ENCODE data around the gene SHH. TPM values are rescaled to one million over a fixed set of nuclear protein-coding genes. Genes with fewer than 3 reads are reported as not detected.

Gene SHH
- polyA plus RNA-seq, 4 donors = 0.27 to 8.3 (median 1.3) TPM

- FAIRE-seq (no peak), DNase-seq (peak in 1 of 2 donors; percentile 35)
- no peaks in the 10 kb centered on the region for H3K9me3 ChIP-seq (ENCODE audit: control insufficient read depth in 2 of 2, insufficient read depth in 1 of 2, low read depth in 1 of 2, low read length in 1 of 2)
- WGBS, 3 donors = 74 to 83% (median 79%) methylated on average over 18 of the region's 18 CpGs
- H3K4me3 ChIP-seq (ENCODE audit: low read depth in 1 of 3, low read length in 3 of 3) = no peak overlapping the region
- H3K27ac ChIP-seq (ENCODE audit: low read depth in 1 of 3, low read length in 2 of 3) = no peak overlapping the region
- H3K36me3 ChIP-seq (ENCODE audit: control insufficient read depth in 3 of 3, insufficient read depth in 2 of 3, low read depth in 1 of 3, low read length in 3 of 3) = no peaks in the 10 kb centered on the region
- peaks cover 0 to 2% (median 0%) of the 10 kb centered on the region in 3 donors for H3K27me3 ChIP-seq (ENCODE audit: control insufficient read depth in 3 of 3, insufficient read depth in 3 of 3, low read length in 3 of 3)
- H3K4me1 ChIP-seq (ENCODE audit: control insufficient read depth in 3 of 3, insufficient read depth in 2 of 3, low read depth in 1 of 3, low read length in 2 of 3) = no peaks in the 10 kb centered on the region
Measured at GRCh38 chr7:155831807-155832524, 19.7 kb upstream of the SHH start.

GRCh38 chr7:155830961-155831806, 18.9 kb upstream of the SHH start:
- no peak for DNase-seq
- WGBS, 3 donors = 84 to 89% (median 86%) methylated on average over 43 to 46 of the region's 46 CpGs
- FAIRE-seq = no peak

DNA sequence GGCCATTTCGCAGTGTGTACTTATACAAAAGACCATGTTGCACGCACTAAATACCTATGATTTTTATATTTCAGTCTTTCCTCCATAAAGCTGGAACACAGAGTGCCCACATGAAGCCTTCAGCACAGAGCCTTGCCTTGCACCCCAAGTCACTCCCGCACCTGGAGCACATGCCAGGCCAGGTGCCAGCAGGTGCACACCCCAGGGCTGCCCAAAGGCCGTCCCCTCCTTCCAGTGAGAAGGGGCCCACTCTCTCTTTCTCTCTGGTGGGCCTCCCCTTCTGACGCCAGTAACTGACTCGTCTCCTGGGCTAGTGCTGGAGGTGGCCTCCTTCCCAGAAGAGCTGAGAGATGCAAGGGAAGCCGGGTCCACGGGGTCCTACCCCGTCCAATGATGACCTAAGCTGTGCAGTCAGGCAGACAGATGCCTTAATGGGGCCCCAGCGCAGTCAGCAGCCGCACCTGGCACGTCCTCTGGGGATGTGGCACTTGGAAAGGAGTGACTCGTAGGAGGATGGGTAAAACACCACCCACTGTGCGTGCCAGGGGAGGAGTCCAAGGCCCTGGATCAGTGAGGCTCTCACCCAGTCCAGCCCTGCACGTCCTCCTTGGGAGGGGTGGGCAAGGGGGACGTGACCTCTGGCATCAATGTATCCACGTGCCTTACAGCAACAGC, 17.7 kb upstream of the SHH start:
- Histone ChIP-seq H3K27me3 (ENCODE audit: control insufficient read depth in 3 of 3, insufficient read depth in 3 of 3, low read length in 3 of 3) (peaks cover 0 to 2% (median 0%) of the 10 kb centered on the region in 3 donors), H3K4me1 (ENCODE audit: control insufficient read depth in 3 of 3, insufficient read depth in 2 of 3, low read depth in 1 of 3, low read length in 2 of 3) (no peaks in the 10 kb centered on the region), H3K36me3 (ENCODE audit: control insufficient read depth in 3 of 3, insufficient read depth in 2 of 3, low read depth in 1 of 3, low read length in 3 of 3) (no peaks in the 10 kb centered on the region), H3K27ac (ENCODE audit: low read depth in 1 of 3, low read length in 2 of 3) (no peak overlapping the region), H3K4me3 (ENCODE audit: low read depth in 1 of 3, low read length in 3 of 3) (no peak overlapping the region), H3K9me3 (ENCODE audit: control insufficient read depth in 2 of 2, insufficient read depth in 1 of 2, low read depth in 1 of 2, low read length in 1 of 2) (no peaks in the 10 kb centered on the region)
- DNase-seq (no peak), FAIRE-seq (no peak)
- 47 to 77% (median 59%) methylated on average over 17 of the region's 17 CpGs for WGBS, 3 donors

More at GRCh38 chr7:155830961-155831806, 18.9 kb upstream of the SHH start:
- no peak overlapping the region for H3K27ac ChIP-seq (ENCODE audit: low read depth in 1 of 3, low read length in 2 of 3)
- H3K4me3 ChIP-seq (ENCODE audit: low read depth in 1 of 3, low read length in 3 of 3) = no peak overlapping the region
- H3K9me3 ChIP-seq (ENCODE audit: control insufficient read depth in 2 of 2, insufficient read depth in 1 of 2, low read depth in 1 of 2, low read length in 1 of 2) = no peaks in the 10 kb centered on the region
- peaks cover 0 to 2% (median 0%) of the 10 kb centered on the region in 3 donors for H3K27me3 ChIP-seq (ENCODE audit: control insufficient read depth in 3 of 3, insufficient read depth in 3 of 3, low read length in 3 of 3)
- no peaks in the 10 kb centered on the region for H3K4me1 ChIP-seq (ENCODE audit: control insufficient read depth in 3 of 3, insufficient read depth in 2 of 3, low read depth in 1 of 3, low read length in 2 of 3)
- H3K36me3 ChIP-seq (ENCODE audit: control insufficient read depth in 3 of 3, insufficient read depth in 2 of 3, low read depth in 1 of 3, low read length in 3 of 3) = no peaks in the 10 kb centered on the region

DNA sequence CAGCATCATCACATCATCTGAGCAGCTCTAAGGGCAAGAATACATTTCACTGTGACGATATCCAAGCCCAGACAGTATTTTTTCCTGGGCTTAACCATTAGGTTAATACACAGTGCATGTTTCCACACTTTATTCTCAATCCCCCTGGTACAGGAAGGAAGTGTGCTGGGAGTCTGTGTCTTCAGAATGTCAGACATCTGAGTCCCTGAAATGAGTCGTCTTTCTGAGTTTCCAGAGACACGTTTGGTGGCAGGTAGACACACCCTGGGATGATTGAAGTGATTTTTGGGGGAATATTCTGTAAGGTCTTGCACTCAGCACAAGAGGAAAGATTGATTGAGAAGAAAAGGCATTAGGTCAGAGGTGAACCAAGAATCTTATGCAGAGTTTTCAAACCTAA, 13.1 kb upstream of the SHH start:
- Histone ChIP-seq H3K9me3 (ENCODE audit: control insufficient read depth in 2 of 2, insufficient read depth in 1 of 2, low read depth in 1 of 2, low read length in 1 of 2) (no peaks in the 10 kb centered on the region), H3K27me3 (ENCODE audit: control insufficient read depth in 3 of 3, insufficient read depth in 3 of 3, low read length in 3 of 3) (no peaks in the 10 kb centered on the region), H3K36me3 (ENCODE audit: control insufficient read depth in 3 of 3, insufficient read depth in 2 of 3, low read depth in 1 of 3, low read length in 3 of 3) (no peaks in the 10 kb centered on the region), H3K4me3 (ENCODE audit: low read depth in 1 of 3, low read length in 3 of 3) (no peak overlapping the region), H3K4me1 (ENCODE audit: control insufficient read depth in 3 of 3, insufficient read depth in 2 of 3, low read depth in 1 of 3, low read length in 2 of 3) (no peaks in the 10 kb centered on the region), H3K27ac (ENCODE audit: low read depth in 1 of 3, low read length in 2 of 3) (no peak overlapping the region)
- no peak for DNase-seq
- no peak for FAIRE-seq
- WGBS, 3 donors = 26 to 39% (median 31%) methylated on average over 3 of the region's 3 CpGs

DNA sequence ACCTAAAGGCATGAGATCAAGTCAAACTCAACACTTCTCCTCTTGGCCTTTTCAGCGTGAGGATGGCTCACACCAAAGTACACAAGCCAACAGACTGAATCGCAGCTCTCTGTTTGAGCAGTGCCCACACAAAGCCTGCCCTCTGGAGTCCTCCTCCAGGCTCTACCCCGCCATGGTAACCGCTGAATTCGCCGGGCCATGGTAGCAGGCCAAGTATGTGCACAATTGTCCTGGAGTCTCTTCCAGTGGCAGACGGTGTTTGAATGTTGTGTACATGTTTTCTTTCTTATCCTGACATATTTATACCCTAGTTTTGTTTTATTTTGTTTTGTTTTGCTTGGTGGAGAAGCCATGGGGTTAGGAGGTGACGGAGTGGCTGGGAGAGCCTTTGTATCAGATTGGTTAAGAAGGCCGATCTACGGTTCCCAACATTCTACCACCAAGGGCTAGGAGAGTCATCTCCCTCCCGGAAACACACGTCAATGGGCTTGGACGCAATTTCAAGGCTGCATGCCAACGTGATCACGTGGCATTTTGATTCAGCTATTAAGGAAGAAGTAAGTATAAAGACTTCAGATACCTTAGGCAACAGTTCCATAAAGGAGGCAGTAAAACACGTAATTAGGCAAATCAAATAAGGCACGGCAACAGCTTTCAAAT, 12.1 kb upstream of the SHH start:
- FAIRE-seq (no peak), DNase-seq (peak in 1 of 2 donors; percentile 95)
- Histone ChIP-seq H3K4me1 (ENCODE audit: control insufficient read depth in 3 of 3, insufficient read depth in 2 of 3, low read depth in 1 of 3, low read length in 2 of 3) (no peaks in the 10 kb centered on the region), H3K9me3 (ENCODE audit: control insufficient read depth in 2 of 2, insufficient read depth in 1 of 2, low read depth in 1 of 2, low read length in 1 of 2) (no peaks in the 10 kb centered on the region), H3K36me3 (ENCODE audit: control insufficient read depth in 3 of 3, insufficient read depth in 2 of 3, low read depth in 1 of 3, low read length in 3 of 3) (no peaks in the 10 kb centered on the region), H3K27ac (ENCODE audit: low read depth in 1 of 3, low read length in 2 of 3) (peak overlapping the region in 1 of 3 donors; percentile 45), H3K27me3 (ENCODE audit: control insufficient read depth in 3 of 3, insufficient read depth in 3 of 3, low read length in 3 of 3) (no peaks in the 10 kb centered on the region), H3K4me3 (ENCODE audit: low read depth in 1 of 3, low read length in 3 of 3) (no peak overlapping the region)
- WGBS, 3 donors = 52 to 76% (median 57%) methylated on average over 17 of the region's 17 CpGs

DNA sequence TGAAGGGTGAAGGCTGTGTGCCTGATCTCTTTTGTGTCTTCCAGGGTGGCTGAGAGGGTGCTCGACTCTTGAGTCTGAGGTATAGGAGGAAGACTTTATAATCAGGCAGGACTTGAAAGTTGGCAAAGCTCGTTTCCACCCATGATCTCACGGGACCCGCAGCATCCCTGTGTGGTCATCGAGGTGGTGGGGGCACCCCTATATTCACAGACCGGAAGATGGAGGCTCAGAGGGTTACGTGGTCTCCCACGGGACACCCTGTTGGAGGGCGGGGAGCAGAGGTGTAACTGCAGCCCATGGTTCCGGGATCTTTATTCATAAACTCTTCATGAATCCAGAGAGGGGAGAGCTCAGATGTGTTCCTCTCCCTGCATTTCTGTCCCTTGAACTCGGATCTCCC, 9.6 kb upstream of the SHH start:
- Histone ChIP-seq H3K36me3 (ENCODE audit: control insufficient read depth in 3 of 3, insufficient read depth in 2 of 3, low read depth in 1 of 3, low read length in 3 of 3) (no peaks in the 10 kb centered on the region), H3K4me3 (ENCODE audit: low read depth in 1 of 3, low read length in 3 of 3) (no peak overlapping the region), H3K9me3 (ENCODE audit: control insufficient read depth in 2 of 2, insufficient read depth in 1 of 2, low read depth in 1 of 2, low read length in 1 of 2) (no peaks in the 10 kb centered on the region), H3K27ac (ENCODE audit: low read depth in 1 of 3, low read length in 2 of 3) (no peak overlapping the region), H3K4me1 (ENCODE audit: control insufficient read depth in 3 of 3, insufficient read depth in 2 of 3, low read depth in 1 of 3, low read length in 2 of 3) (no peaks in the 10 kb centered on the region), H3K27me3 (ENCODE audit: control insufficient read depth in 3 of 3, insufficient read depth in 3 of 3, low read length in 3 of 3) (no peaks in the 10 kb centered on the region)
- 83 to 85% (median 84%) methylated on average over 11 of the region's 11 CpGs for WGBS, 3 donors
- no peak for DNase-seq
- no peak for FAIRE-seq

DNA sequence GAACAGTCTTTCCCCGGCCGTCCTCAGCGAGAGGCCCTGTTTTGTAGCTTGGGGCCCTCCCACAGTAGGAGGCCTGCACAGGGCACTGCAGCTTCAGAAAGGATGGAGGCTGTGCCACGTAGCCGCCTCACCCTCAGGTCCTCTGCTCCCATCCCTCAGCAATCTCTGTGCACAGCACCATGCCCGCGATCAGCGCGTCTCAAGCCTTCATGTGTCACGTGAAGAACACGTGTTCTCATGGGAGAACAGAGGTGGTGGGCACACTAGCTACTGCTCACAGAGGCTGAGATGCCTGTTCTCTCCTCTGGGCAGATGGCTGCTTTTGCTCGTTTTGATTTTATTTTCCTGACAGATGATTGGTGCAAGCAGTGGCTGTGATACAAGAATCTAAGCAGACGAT, 8.5 kb upstream of the SHH start:
- H3K9me3 ChIP-seq (ENCODE audit: control insufficient read depth in 2 of 2, insufficient read depth in 1 of 2, low read depth in 1 of 2, low read length in 1 of 2) = no peaks in the 10 kb centered on the region
- H3K27ac ChIP-seq (ENCODE audit: low read depth in 1 of 3, low read length in 2 of 3) = no peak overlapping the region
- H3K4me1 ChIP-seq (ENCODE audit: control insufficient read depth in 3 of 3, insufficient read depth in 2 of 3, low read depth in 1 of 3, low read length in 2 of 3) = no peaks in the 10 kb centered on the region
- FAIRE-seq = no peak
- H3K4me3 ChIP-seq (ENCODE audit: low read depth in 1 of 3, low read length in 3 of 3) = no peak overlapping the region
- DNase-seq = no peak
- WGBS, 3 donors = 82 to 90% (median 89%) methylated on average over 13 of the region's 13 CpGs
- H3K36me3 ChIP-seq (ENCODE audit: control insufficient read depth in 3 of 3, insufficient read depth in 2 of 3, low read depth in 1 of 3, low read length in 3 of 3) = no peaks in the 10 kb centered on the region
- H3K27me3 ChIP-seq (ENCODE audit: control insufficient read depth in 3 of 3, insufficient read depth in 3 of 3, low read length in 3 of 3) = no peaks in the 10 kb centered on the region

GRCh38 chr7:155820246-155820645, 8.0 kb upstream of the SHH start:
- H3K4me1 ChIP-seq (ENCODE audit: control insufficient read depth in 3 of 3, insufficient read depth in 2 of 3, low read depth in 1 of 3, low read length in 2 of 3) = peaks cover 0 to 2% (median 0%) of the 10 kb centered on the region in 3 donors
- no peak overlapping the region for H3K27ac ChIP-seq (ENCODE audit: low read depth in 1 of 3, low read length in 2 of 3)
- DNase-seq (no peak), FAIRE-seq (no peak)
- no peaks in the 10 kb centered on the region for H3K27me3 ChIP-seq (ENCODE audit: control insufficient read depth in 3 of 3, insufficient read depth in 3 of 3, low read length in 3 of 3)
- no peak overlapping the region for H3K4me3 ChIP-seq (ENCODE audit: low read depth in 1 of 3, low read length in 3 of 3)
- no peaks in the 10 kb centered on the region for H3K9me3 ChIP-seq (ENCODE audit: control insufficient read depth in 2 of 2, insufficient read depth in 1 of 2, low read depth in 1 of 2, low read length in 1 of 2)
- WGBS, 3 donors = 86 to 92% (median 87%) methylated on average over 18 of the region's 18 CpGs
- H3K36me3 ChIP-seq (ENCODE audit: control insufficient read depth in 3 of 3, insufficient read depth in 2 of 3, low read depth in 1 of 3, low read length in 3 of 3) = no peaks in the 10 kb centered on the region
